Measurements from ENCODE around the gene OLFML2A.
"Not testable (repeated sequence)": the region's sequence is repeated elsewhere in the genome, so short reads cannot be mapped to it uniquely, and the experiment has no call there.

OLFML2A gene

DNA sequence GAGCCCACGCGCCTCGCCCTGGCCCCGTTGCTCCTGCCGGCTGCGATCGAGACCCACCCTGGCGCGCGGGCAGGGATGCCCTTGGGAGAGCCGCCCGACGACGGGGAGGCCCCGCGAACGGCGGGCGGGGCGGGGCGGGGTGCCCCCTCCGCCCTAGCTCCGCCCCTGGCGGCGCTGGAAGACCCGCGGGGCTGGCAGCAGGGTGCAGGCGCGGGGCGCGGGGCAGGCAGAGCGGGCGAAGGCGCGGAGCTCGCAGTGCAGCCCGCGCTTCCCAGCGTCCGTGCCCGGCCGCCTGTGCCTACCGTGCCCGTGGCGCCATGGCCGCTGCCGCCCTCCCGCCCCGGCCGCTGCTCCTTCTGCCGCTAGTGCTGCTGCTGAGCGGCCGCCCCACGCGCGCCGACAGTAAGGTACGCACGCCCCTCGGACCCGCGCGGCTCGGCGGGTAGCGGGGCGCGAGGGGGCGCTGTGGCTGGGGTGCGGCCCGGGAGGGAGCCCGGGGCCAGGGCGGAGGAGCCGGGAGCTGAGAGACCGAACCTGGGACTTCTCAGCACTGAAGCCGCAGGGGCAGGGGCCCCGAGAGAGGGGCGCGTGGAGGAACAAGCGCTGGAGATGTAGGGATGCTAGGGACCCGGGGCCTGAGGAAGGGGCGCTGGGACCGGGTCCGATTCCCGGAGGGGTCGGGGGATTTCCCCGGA, at the start of gene OLFML2A:
TSS of gene OLFML2A (plus strand) at position 180 of the 695 bp plus-strand sequence. CDS start at position 318, 138 bp downstream.
- DNase-seq (ENCODE audit: low read depth in 3 of 3) = no peak

DNA sequence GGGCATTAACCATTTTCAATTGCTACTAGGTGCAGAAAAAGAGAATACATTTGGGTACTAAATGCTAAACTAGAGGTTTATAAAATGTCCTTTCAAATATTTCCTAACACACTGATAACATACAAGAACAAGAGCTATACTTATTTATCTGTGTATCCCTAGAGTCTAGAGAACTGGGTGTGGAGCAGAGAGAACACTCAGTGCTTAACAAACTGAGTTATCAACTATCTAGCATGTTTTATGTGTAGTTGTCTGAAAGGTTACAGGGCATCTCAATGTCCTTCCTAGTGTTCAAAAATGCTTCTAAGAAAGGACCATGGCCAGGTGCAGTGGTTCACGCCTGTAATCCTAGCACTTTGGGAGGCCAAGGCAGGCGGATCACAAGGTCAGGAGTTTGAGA, 46.2 kb upstream of the OLFML2A start:
- no peak for DNase-seq (ENCODE audit: low read depth in 3 of 3)

DNA sequence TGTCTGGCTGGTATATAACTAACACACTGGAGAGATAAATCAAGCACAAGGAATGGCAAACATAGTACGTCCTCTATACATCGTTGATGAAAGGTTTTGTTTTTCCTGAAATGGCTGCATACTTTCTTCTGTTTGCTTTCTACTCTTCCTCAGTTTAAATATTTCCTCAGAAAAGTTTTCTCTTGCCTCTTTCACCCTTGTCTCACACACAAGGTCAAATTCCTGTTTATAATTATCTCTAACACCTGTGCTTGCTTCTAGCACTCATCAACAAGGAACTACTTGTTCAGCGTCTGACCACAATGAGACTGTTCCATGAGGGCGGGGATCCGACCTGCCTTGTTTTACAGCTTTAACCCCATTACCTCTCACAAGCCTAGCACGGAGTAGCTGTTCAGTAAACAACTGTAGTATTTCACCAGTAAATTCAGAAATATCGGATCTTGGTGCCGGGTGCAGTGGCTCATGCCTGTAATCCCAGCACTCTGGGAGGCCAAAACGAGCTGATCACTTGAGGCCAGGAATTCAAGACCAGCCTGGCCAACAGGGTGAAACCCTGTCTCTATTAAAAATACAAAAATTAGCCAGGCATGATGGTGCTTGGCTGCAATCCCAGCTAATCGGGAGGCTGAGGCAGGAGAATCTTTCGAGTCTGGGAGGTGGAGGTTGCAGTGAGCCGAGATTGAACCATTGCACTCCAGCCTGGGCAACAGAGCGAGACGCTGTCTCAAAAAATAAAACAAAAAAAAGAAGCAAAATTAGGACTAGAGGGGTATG, 42.8 kb upstream of the OLFML2A start:
- no peak for DNase-seq (ENCODE audit: low read depth in 3 of 3)

DNA sequence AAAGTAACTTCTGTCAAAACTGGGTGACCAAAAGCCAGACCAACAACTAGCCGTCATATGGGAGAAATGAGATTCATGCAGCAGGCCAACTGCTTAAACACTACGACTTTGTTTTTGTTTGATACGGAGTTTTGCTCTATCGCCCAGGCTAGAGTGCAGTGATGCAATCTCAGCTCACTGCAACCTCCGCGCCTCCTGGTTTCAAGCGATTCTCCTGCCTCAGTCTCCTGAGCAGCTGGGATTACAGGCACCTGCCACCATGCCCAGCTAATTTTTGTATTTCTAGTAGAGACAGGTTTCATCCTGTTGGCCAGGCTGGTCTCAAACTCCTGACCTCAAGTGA, 42.2 kb upstream of the OLFML2A start:
- not testable (repeated sequence) for DNase-seq (ENCODE audit: low read depth in 3 of 3)

DNA sequence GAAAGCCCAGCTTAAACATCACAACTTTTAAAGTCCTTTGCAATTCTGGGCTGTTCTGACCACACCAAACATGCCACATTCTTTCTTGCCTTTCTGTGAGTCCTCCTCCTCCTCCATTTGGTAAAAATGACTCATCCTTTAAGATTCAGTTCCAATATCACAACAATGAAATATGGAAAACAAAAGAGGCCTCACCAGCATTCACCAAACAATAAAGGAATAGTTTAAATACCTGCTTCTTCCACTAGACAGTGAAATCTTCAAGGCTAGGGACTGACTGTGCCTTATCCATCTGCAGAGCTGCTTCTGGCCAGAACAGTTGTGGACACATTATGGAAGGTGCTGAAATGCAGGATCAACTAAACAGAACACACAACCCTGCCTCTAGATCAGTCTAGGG, 41.8 kb upstream of the OLFML2A start:
- no peak for DNase-seq (ENCODE audit: low read depth in 3 of 3)

DNA sequence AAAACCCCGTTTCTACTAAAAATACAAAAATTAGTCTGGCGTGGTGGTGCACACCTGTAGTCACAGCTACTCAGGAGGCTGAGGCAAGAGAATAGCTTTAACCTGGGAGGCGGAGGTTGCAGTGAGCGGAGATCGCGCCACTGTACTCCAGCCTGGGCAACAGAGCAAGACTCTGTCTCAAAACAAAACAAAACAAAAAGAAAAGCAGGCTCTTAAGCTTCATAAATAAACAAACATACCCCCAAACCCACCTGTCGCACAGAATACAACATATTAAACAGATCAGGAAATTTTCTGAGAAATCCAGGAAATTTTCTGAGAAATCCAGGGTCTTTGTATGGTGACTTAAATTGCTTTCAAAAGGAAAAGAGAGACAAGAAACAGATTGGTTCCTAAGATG, 38.9 kb upstream of the OLFML2A start:
- not testable (repeated sequence) for DNase-seq (ENCODE audit: low read depth in 3 of 3)

DNA sequence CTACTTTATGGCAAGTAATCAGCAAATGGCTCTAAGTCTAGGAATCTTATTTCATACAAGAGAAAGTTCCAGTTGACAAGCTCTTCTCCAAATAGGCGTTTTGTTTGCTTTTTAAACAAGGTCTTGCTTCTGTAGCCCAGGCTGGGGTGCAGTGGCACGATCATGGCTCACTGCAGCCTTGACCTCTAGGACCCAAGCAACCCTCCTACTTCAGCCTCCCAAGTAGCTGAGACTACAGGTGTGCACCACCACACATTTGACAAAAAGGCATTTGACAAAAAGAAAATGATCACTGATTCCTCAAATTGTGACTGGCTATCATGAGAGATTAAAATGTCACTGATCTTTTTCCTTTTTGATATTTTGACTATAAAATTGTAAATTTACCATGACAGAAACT, 37.6 kb upstream of the OLFML2A start:
- DNase-seq (ENCODE audit: low read depth in 3 of 3) = no peak

DNA sequence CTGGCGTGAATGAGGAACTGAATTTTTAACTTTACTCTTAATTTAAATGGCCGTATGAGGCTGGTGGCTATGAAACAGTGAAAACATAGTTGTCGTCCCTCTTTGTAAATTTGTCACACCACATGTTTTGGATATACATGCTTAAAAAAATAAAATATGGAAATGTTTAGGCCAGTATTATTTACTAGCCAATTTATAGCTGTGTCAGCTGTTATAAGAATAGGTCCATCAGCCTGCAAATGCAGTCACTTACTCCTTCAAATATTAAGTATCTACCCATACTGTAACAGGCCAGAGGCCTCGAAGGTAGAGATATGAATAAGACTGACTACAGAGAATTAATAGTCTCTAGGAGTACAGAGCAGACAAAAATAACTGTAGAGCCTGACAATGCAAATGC, 35.8 kb upstream of the OLFML2A start:
- DNase-seq (ENCODE audit: low read depth in 3 of 3) = no peak

DNA sequence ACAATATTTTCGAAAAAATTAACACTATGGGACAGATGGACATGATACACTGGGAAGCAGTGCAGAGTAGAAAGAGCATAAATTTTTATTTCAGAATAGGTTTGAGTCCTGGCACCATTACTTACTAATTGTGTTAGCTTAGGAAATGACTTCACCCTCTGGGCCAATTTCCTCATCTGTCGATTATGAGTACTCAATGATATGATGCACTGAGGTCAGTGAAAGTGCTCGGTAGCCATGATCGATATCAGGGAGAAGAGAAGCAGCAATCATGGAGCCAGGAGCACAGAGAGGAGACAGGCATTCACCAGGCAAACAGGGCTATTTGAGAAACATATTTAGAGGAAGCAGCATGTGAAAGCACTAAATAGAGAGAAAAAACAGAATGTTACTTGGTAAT, 35.3 kb upstream of the OLFML2A start:
- DNase-seq (ENCODE audit: low read depth in 3 of 3) = no peak

DNA sequence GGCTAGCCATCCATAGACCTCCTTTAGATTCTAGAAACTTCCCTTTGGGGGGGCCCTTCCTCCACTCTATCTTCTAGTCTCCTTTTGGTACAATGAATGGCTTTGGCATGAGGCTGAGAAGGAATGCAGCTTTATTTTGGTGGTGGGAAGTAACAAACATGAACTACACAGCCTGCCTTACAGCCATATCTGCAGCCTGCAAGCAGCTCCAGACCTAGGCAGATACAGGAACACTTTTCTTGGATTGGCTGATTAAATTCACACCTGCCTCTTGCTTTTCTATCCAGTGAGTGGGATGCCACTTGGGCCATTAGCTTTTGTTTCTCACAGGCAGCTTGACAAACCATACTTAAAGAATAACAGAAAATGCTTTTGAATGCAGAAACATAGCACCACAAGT, 34.0 kb upstream of the OLFML2A start:
- DNase-seq (ENCODE audit: low read depth in 3 of 3) = no peak

DNA sequence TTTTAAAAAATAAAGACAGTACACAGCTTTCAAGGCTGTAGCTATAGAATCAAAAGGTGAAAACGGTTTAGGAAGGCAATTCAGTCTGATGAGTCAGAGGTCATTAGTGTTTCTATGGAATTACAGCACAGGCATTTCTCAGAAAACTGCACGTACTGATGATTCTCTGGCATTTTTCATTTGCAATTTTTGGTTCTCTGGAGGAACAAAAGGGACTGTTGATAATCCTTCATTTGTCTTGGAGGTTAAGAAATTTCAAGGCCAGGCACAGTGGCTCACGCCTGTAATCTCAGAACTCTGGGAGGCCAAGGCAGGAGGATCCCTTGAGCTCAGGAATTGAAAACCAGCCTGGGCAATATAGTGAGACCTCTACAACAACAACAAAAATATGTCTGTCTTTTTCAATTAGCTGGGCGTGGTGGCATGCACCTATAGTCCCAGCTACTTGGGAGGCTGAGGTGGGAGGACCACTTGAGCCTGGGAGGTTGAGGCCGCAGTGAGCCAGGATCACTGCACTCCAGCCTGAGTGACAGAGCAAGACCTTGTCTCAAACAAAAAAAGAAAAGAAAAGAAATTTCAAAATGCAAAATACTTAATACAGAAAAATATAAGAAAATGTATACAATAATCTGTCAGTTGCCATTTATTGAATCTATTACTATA, 33.1 kb upstream of the OLFML2A start:
- DNase-seq (ENCODE audit: low read depth in 3 of 3) = no peak

DNA sequence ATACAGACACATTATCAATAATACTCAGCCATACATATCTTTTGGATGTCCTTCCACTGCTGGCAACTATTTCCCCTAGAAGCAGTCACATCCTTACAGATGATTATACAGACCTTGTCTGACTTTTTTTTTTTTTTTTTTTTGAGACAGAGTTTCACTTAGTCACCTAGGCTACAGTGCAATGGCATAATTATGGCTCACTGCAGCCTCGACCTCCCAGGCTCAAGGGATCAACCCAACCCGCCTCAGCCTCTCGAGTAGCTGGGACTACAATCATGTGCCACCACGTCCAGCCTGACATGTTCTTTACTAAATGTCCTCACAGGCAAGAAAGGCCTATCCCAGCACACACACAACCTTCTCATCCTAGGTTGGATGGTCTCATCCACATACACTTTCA, 29.9 kb upstream of the OLFML2A start:
- DNase-seq (ENCODE audit: low read depth in 3 of 3) = no peak

DNA sequence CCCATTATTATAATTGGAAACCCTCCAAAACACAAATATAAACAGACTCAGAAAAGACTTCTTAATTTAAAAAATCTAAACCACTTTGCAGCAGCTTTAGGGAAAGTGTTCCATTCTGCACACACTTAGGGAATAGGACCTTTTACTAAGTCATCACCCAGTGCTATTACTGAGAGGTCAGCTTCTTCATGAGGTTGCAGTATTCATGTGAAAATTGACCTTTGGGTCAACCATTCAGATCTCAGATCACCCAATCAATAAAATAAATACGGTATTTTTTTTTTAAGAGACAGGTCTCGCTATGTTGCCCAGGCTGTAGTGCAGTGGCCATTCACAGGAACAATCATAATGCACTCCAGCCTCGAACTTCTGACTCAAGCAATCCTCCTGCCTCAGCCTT, 27.6 kb upstream of the OLFML2A start:
- no peak for DNase-seq (ENCODE audit: low read depth in 3 of 3)

DNA sequence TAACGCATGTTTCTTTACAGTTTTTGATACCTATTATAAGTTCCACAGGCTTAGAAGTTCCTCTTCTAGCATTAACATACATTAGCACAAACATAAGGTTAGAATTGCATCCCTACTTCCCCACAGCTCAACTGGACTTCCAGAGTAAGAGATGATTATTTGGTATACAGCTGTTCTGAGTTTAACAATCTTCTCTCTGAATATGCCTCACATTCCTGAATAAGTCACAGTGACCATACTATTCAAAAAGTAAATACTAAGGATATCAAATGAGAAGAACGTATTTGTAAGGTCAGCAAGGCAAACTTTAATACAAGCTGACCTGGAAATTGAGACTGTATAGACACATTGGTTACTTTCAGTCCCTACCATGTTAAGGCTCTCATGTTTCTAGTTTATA, 27.2 kb upstream of the OLFML2A start:
- DNase-seq (ENCODE audit: low read depth in 3 of 3) = no peak

DNA sequence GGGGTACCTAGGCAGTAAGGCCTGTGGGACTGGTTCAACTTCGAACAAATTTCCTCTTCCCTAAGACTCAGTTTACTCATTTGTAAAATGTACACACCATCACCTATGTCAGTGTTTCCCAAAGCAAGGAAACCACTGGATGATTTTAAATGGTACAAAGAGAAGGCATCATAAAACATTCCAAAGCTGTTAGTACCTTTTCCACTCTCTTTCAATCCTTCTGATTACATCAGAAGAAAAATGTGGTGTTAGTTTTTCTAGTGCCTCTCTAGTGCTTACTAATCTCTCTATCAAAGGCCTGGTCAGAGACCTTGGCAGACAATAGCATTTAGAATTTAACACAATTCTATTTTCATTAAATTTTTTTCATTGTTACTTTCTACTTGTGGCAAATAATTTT, 24.0 kb upstream of the OLFML2A start:
- DNase-seq (ENCODE audit: low read depth in 3 of 3) = no peak

DNA sequence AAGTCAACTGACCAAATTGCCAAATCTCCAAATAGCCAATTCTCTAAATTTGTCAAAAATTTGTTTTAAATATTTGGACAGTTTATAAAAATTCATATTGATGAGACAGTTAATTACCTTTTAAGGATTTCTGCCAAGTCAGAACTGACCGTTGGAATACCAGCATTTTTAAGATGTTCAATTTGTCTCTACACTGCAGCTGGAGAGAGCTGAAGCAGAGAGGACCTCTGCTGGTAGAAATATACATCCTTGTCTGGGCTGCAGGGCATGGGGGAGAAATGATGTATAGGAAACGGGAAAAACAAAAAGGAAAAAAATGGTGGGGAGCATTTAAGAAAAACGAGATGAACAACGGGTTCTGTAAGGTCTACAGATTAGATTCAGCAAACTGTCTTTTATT, 22.6 kb upstream of the OLFML2A start:
- DNase-seq (ENCODE audit: low read depth in 3 of 3) = no peak

DNA sequence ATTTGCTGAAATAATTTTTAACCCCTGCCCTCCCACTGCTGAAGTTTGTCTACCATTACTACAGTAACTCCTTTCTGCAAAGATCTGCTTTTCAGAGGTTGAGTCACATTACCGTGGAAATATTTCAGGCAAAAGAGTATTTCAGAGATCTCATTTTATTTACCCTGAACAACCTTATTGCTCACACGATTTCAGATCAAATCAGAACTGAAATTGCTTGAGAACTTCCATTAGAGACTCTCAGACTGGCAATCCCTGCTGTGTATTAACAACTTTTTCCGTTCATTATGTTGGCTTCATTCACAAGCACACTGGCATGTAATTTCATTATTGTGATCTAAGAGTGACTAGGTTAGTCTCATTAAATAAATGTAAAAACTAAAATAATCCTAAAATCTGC, 21.9 kb upstream of the OLFML2A start:
- no peak for DNase-seq (ENCODE audit: low read depth in 3 of 3)

DNA sequence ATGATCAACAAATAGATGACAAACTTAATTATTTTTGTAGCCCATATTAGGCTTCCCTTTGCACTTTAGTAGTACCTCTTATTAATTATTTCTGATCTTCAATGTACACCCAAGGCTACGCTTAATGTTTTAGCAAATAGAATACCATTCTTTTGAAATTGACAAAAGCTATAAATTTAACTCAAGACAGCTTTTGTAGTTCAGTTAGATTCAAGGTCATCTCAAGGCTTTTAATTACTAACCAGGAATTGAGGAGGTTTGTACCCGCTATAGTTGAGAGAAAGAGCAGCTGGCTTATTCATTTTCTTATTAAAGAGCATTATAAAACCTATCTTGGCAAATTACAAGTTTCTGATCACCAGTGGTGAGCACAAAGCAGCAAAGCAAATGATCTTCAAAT, 20.9 kb upstream of the OLFML2A start:
- no peak for DNase-seq (ENCODE audit: low read depth in 3 of 3)

DNA sequence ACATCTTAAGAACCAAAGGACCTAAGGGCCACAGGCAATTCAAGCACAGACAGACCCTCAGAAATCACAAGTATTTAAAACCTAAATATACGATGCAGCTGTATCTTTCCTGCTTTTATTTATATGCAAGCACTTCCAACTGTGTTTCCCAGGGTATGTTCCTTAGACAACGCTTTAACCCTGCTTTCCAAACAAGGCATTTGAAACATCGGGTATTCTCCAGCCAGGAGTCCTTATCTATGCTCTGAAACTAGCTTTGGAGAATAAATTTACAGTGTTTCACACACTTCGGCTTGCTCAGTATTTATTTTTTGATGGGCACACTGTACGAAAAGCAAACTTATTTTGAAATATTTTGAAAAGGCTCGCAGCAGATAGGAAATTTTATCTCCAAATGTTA, 19.3 kb upstream of the OLFML2A start:
- DNase-seq (ENCODE audit: low read depth in 3 of 3) = no peak

DNA sequence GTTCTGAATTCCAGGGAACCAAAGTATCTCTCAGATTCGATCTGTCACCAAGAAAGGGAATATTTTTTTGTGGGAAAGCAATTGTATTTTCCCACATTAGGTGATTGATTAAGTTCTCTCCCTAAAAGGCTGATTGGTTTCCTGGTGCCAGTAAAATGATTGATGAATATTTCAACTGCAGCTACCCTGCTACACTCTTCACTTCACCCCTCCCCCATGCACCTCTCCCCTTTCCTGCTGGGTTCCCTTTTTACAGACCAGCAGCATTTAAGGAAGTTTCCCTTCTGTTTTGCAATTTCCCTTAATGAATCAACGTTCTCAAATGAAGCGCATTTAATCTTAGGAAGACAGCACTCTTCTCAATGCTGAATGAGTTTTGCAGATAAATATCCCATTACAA, 18.9 kb upstream of the OLFML2A start:
- no peak for DNase-seq (ENCODE audit: low read depth in 3 of 3)

DNA sequence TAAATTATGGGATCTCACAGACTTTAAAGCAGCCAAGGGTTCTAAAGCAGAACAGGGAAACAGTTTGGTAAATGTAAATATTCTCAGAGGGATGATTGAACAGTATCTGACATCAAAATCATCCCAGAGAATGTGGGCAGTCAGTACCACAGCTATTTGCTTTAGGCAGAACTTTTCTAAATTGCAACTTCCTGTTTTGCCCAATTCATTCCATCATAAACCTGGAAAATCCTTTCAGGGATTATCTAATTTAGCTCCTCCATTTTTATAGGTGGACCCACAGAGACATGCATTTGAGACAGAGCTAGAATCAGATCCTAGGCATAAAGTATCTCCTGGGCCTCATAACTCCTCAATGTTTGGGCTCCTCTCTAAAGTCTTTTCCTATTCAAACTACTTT, 18.2 kb upstream of the OLFML2A start:
- DNase-seq (ENCODE audit: low read depth in 3 of 3) = no peak

DNA sequence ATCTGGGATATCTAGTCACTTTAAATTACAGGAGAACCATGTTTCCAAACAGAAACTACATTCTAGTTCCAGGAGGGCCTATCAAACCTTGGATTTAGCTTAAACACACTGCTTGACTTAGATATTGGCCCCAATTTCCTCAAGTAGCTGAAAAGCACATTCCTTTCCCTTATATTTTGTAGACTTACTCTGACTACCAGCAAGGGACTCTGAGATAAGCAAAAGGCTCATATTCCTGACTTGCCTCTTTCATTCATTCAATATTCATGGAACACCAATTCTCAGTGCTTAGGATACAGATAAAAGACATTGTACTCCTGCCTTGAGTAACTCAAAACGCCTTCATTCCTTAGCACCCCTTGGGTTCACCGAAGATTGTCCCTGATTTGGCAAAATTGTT, 17.6 kb upstream of the OLFML2A start:
- no peak for DNase-seq (ENCODE audit: low read depth in 3 of 3)

DNA sequence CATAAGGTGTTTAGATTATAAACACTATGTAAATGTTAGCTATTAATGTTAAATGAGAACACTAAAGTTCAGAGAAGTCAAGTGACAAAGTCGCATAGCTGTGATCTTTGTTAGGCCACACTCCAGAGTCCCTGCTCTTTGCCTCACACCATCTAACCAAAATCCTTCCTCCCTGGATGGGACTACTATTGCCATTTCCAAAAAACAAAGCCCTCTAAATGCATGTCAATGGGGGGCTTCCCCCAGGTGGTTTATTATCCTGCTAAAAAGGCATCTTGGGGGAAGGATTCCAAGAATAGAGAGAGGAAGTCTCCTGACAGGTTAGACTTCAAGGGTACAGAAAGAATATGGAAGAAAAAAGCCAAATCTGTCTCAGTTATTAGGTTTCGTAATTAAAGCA, 16.2 kb upstream of the OLFML2A start:
- DNase-seq (ENCODE audit: low read depth in 3 of 3) = no peak
